NCI-H2107 (cell line): ENCODE results near the gene GMIP.
"Not testable (repeated sequence)": the region's sequence is repeated elsewhere in the genome, so short reads cannot be mapped to it uniquely, and the experiment has no call there.

Source experiments
- DNase-seq: peaks from one replicate; lab custom pipeline; 2025; lab: John Stamatoyannopoulos, UW

Gene GMIP

GRCh38 chr19:19606686-19607085 is 36.8 kb downstream of the GMIP start:
- DNase-seq: not testable (repeated sequence)

GRCh38 chr19:19606021-19606420 is 37.4 kb downstream of the GMIP start:
- no peak for DNase-seq

GRCh38 chr19:19602713-19603324 is 40.6 kb downstream of the GMIP start:
- no peak for DNase-seq

GRCh38 chr19:19602136-19602712 is 41.2 kb downstream of the GMIP start:
- no peak for DNase-seq

GRCh38 chr19:19600793-19601330 is 42.6 kb downstream of the GMIP start:
- DNase-seq: no peak

GRCh38 chr19:19598728-19599451 is 44.6 kb downstream of the GMIP start:
- not testable (repeated sequence) for DNase-seq

- DNase-seq: no peak
These were observed 45.6 kb downstream of the GMIP start for GRCh38 chr19:19597809-19598306.

- no peak for DNase-seq
These were observed 48.2 kb downstream of the GMIP start for GRCh38 chr19:19595171-19595701.

GRCh38 chr19:19594381-19594780 is 49.1 kb downstream of the GMIP start:
- no peak for DNase-seq

GRCh38 chr19:19592690-19593089 is 50.8 kb downstream of the GMIP start:
- DNase-seq: no peak

- DNase-seq: no peak
These were observed 52.2 kb downstream of the GMIP start for GRCh38 chr19:19591133-19591825.

- DNase-seq: no peak
These were observed 54.9 kb downstream of the GMIP start for GRCh38 chr19:19588546-19588945.

GRCh38 chr19:19587771-19588170 is 55.7 kb downstream of the GMIP start:
- no peak for DNase-seq

GRCh38 chr19:19584356-19584755 is 59.1 kb downstream of the GMIP start:
- DNase-seq: no peak

GRCh38 chr19:19582471-19582870 is 61.0 kb downstream of the GMIP start:
- DNase-seq: no peak

- DNase-seq: no peak
These were observed 62.1 kb downstream of the GMIP start for GRCh38 chr19:19581391-19581790.

GRCh38 chr19:19580418-19580817 is 63.0 kb downstream of the GMIP start:
- no peak for DNase-seq

GRCh38 chr19:19579533-19580361 is 63.7 kb downstream of the GMIP start:
- DNase-seq: no peak
